Sigmoid colon (tissue), 7 donors: ENCODE data around the gene HIRA. TPM values are rescaled to one million over a fixed set of nuclear protein-coding genes. Genes with fewer than 3 reads are reported as not detected.

Experiments used
- DNase-seq: peaks from one replicate; pipeline ENCODE4 v3.0.0-alpha.2; 2019
- H3K27ac ChIP-seq, 4 donors: fragments of 200-600 bp; sonication (generic); one replicate each; pipeline ENCODE4 v1.5.1; 2016 to 2019; ENCODE audit warnings: mild to moderate bottlenecking in 1 of 4
- H3K27me3 ChIP-seq, 3 donors: fragments of 200-600 bp; sonication (generic); one replicate each; pipeline ENCODE4 v1.5.1; 2019; ENCODE audit warnings: mild to moderate bottlenecking in 1 of 3
- H3K36me3 ChIP-seq, 4 donors: fragments of 200-600 bp; sonication (generic); one replicate each; pipeline ENCODE4 v1.5.1; 2016 to 2019
- H3K4me1 ChIP-seq, 4 donors: fragments of 200-600 bp; sonication (generic); one replicate each; pipeline ENCODE4 v1.5.1; 2017 to 2019
- H3K4me3 ChIP-seq, 4 donors: fragments of 200-600 bp; sonication (generic); one replicate each; pipeline ENCODE4 v1.5.1; 2017 to 2019; ENCODE audit warnings: mild to moderate bottlenecking in 2 of 4, moderate library complexity in 1 of 4
- H3K9me3 ChIP-seq, 4 donors: fragments of 200-600 bp in 3 of 4; sonication (generic) in 3 of 4; one replicate each; pipeline versions ENCODE4 v1.5.1 to v1.6.1; 2013 to 2019
- CTCF ChIP-seq, 4 experiments: fragments of 450-650 bp in 3 of 4; fragments of 200-600 bp in 1 of 4; IDR thresholded peaks; one replicate each; pipeline ENCODE4 v1.5.1; 2016 to 2019; ENCODE audit warnings: antibody characterized with exemption in 4 of 4, mild to moderate bottlenecking in 3 of 4, moderate library complexity in 2 of 4
- EP300 ChIP-seq, 4 donors: sonication (generic); formaldehyde crosslinking; IDR thresholded peaks; one replicate each; pipeline ENCODE4 v1.6.1; 2017; ENCODE audit warnings: antibody characterized with exemption in 4 of 4
- POLR2A ChIP-seq, 2 donors: fragments of 450-650 bp; IDR thresholded peaks; one replicate each; pipeline ENCODE4 v1.6.1; 2016; ENCODE audit warnings: antibody characterized with exemption in 2 of 2, mild to moderate bottlenecking in 2 of 2, moderate library complexity in 2 of 2
- POLR2AphosphoS5 ChIP-seq, 4 donors: sonication (generic); formaldehyde crosslinking; IDR thresholded peaks; one replicate each; pipeline ENCODE4 v1.6.1; 2017; ENCODE audit warnings: antibody characterized with exemption in 4 of 4
- WGBS, 2 donors: extraction: QIAGEN DNeasy Blood & Tissue Kit; methylation state at CpG; one replicate each; pipeline ENCODE4 v1.1.7; 2013; 5-methylcytosine and 5-hydroxymethylcytosine counted together
- intact Hi-C: fragments of 100-400 bp; cut with DNase I; formaldehyde crosslinking; loops from one replicate; pipeline ENCODE4 v1.15.1; 2023
- polyA plus RNA-seq, 3 donors: library from polyadenylated mRNA; stranded (reverse); fragments of 200-250 nt; gene quantifications; one replicate each; pipeline ENCODE4 v1.2.3, GENCODE V29; 2013
- total RNA-seq, 4 donors: library from RNA; depleted of rRNA; stranded (reverse); fragments of >200 nt; gene quantifications; one replicate each; pipeline ENCODE4 v1.1.0, GENCODE V29; 2016
- donor health status: healthy with polysubstance abuse.
- donor health status: Bipolar disorder and iron deficiency.
- donor health status: healthy.

The HIRA gene
- total and polyA plus RNA-seq, 7 donors, result 11.1 to 25.0 (median 15.3) TPM

GRCh38 chr22:19463491-19464469, 32.2 kb upstream of the HIRA start:
- WGBS, 2 donors, result 79 to 84% methylated on average over 7 of the region's 7 CpGs

GRCh38 chr22:19463008-19463407, 31.5 kb upstream of the HIRA start:
- 95 to 96% methylated on average over 1 of the region's 1 CpG for WGBS, 2 donors
- no peak for TF ChIP-seq CTCF (IDR thresholded peaks at IDR 0.05)
- no peak for TF ChIP-seq EP300 (IDR thresholded peaks at IDR 0.05)
- TF ChIP-seq POLR2A (IDR thresholded peaks at IDR 0.05), result no peak
- no peak for TF ChIP-seq POLR2AphosphoS5 (IDR thresholded peaks at IDR 0.05)
- H3K4me3 ChIP-seq, result no peak overlapping the region
- no peaks in the 10 kb centered on the region for H3K4me1 ChIP-seq
- DNase-seq, result no peak
- H3K36me3 ChIP-seq, result peaks cover 26 to 92% (median 39%) of the 10 kb centered on the region in 4 donors
- no peaks in the 10 kb centered on the region for H3K9me3 ChIP-seq
- H3K27me3 ChIP-seq, result no peaks in the 10 kb centered on the region
- intact Hi-C loops, result no loop called here
- no peak overlapping the region for H3K27ac ChIP-seq

More at GRCh38 chr22:19463491-19464469, 32.2 kb upstream of the HIRA start:
- TF ChIP-seq CTCF (IDR thresholded peaks at IDR 0.05) (no peak), EP300 (IDR thresholded peaks at IDR 0.05) (no peak), POLR2AphosphoS5 (IDR thresholded peaks at IDR 0.05) (no peak), POLR2A (IDR thresholded peaks at IDR 0.05) (no peak)
- Histone ChIP-seq H3K9me3 (no peaks in the 10 kb centered on the region), H3K4me3 (no peak overlapping the region), H3K4me1 (no peaks in the 10 kb centered on the region), H3K27ac (no peak overlapping the region), H3K36me3 (peaks cover 33 to 92% (median 46%) of the 10 kb centered on the region in 4 donors), H3K27me3 (no peaks in the 10 kb centered on the region)
- no peak for DNase-seq
- intact Hi-C loops, result no loop called here

GRCh38 chr22:19461506-19461905, 30.0 kb upstream of the HIRA start:
- 88 to 91% methylated on average over 1 of the region's 1 CpG for WGBS, 2 donors
- Histone ChIP-seq H3K27ac (no peak overlapping the region), H3K9me3 (no peaks in the 10 kb centered on the region), H3K36me3 (peaks cover 24 to 92% (median 36%) of the 10 kb centered on the region in 4 donors), H3K4me3 (no peak overlapping the region), H3K4me1 (no peaks in the 10 kb centered on the region), H3K27me3 (no peaks in the 10 kb centered on the region)
- DNase-seq, result no peak
- no peak for TF ChIP-seq EP300 (IDR thresholded peaks at IDR 0.05)
- intact Hi-C loops, result no loop called here

GRCh38 chr22:19460036-19460435, 28.5 kb upstream of the HIRA start:
- Histone ChIP-seq H3K4me1 (no peaks in the 10 kb centered on the region), H3K36me3 (peaks cover 33 to 92% (median 42%) of the 10 kb centered on the region in 4 donors), H3K27ac (no peak overlapping the region), H3K27me3 (no peaks in the 10 kb centered on the region), H3K4me3 (no peak overlapping the region), H3K9me3 (no peaks in the 10 kb centered on the region)
- WGBS, 2 donors, result 59 to 80% methylated on average over 2 of the region's 2 CpGs
- TF ChIP-seq POLR2AphosphoS5 (IDR thresholded peaks at IDR 0.05) (no peak), POLR2A (IDR thresholded peaks at IDR 0.05) (no peak), EP300 (IDR thresholded peaks at IDR 0.05) (no peak), CTCF (IDR thresholded peaks at IDR 0.05) (no peak)
- no peak for DNase-seq
- intact Hi-C loops, result no loop called here

GRCh38 chr22:19457828-19458428, 26.4 kb upstream of the HIRA start:
- no peak for DNase-seq
- intact Hi-C loops, result no loop called here
- Histone ChIP-seq H3K36me3 (peaks cover 34 to 92% (median 49%) of the 10 kb centered on the region in 4 donors), H3K27ac (no peak overlapping the region), H3K4me1 (no peaks in the 10 kb centered on the region), H3K4me3 (no peak overlapping the region), H3K27me3 (no peaks in the 10 kb centered on the region), H3K9me3 (no peaks in the 10 kb centered on the region)
- WGBS, 2 donors, result 95 to 96% methylated on average over 8 of the region's 8 CpGs
- TF ChIP-seq CTCF (IDR thresholded peaks at IDR 0.05) (no peak), EP300 (IDR thresholded peaks at IDR 0.05) (no peak), POLR2A (IDR thresholded peaks at IDR 0.05) (no peak), POLR2AphosphoS5 (IDR thresholded peaks at IDR 0.05) (no peak)
